Testis (tissue), 2 donors: ENCODE measurements around the gene PDE6D.

Experiments used
- CTCF ChIP-seq, 3 experiments: fragments of 450-650 bp in 2 of 3; fragments of 200-600 bp in 1 of 3; sonication (generic) in 1 of 3; IDR thresholded peaks; one replicate each; pipeline ENCODE4 v1.5.1; 2016 to 2019; ENCODE audit warnings: antibody characterized with exemption in 3 of 3, mild to moderate bottlenecking in 2 of 3, moderate library complexity in 1 of 3
- POLR2A ChIP-seq: fragments of 450-650 bp; IDR thresholded peaks from one replicate; pipeline ENCODE4 v1.6.1; 2017; ENCODE audit warnings: antibody characterized with exemption, mild to moderate bottlenecking, moderate library complexity

GRCh38 chr2:231810905-231811304, 29.8 kb upstream of the PDE6D start:
- TF ChIP-seq CTCF (IDR thresholded peaks at IDR 0.05) (no peak), POLR2A (no peak)
